ENCODE data around the gene RHOF. TPM values are rescaled to one million over a fixed set of nuclear protein-coding genes. Genes with fewer than 3 reads are reported as not detected.
"Not testable (repeated sequence)": the region's sequence is repeated elsewhere in the genome, so short reads cannot be mapped to it uniquely, and the experiment has no call there.

Gene RHOF
- total and polyA plus RNA-seq, 4 donors: 0.97 to 7.0 (median 3.5) TPM

GRCh38 chr12:121764808-121765207, 28.7 kb downstream of the RHOF start:
- no peak for TF ChIP-seq RXRA (IDR thresholded peaks at IDR 0.05)
- TF ChIP-seq ZBTB33 (IDR thresholded peaks at IDR 0.05): no peak
- TF ChIP-seq HNF4G (IDR thresholded peaks at IDR 0.05): no peak
- no peak for TF ChIP-seq REST (IDR thresholded peaks at IDR 0.05)
- TF ChIP-seq FOXA1 (IDR thresholded peaks at IDR 0.05): no peak
- no peak for TF ChIP-seq NR2F2 (IDR thresholded peaks at IDR 0.05)
- TF ChIP-seq SP1 (IDR thresholded peaks at IDR 0.05): no peak
- TF ChIP-seq MAX (IDR thresholded peaks at IDR 0.05): no peak
- TF ChIP-seq RAD21 (IDR thresholded peaks at IDR 0.05): no peak
- no peak for TF ChIP-seq FOXA2 (IDR thresholded peaks at IDR 0.05)
- no peak for TF ChIP-seq TAF1 (conservative IDR thresholded peaks at IDR 0.05)

GRCh38 chr12:121762269-121762668, 31.2 kb downstream of the RHOF start:
- Histone ChIP-seq H3K27ac (ENCODE audit: low read depth in 1 of 2, low read length in 2 of 2) (no peak overlapping the region), H3K9ac (ENCODE audit: low read depth in 1 of 2, low read length in 2 of 2) (no peak overlapping the region), H3K4me1 (ENCODE audit: control insufficient read depth in 4 of 4, insufficient read depth in 4 of 4, low read length in 3 of 4) (no peaks in the 10 kb centered on the region), H3K4me3 (ENCODE audit: low read depth in 1 of 3, low read length in 3 of 3) (no peak overlapping the region), H3K27me3 (ENCODE audit: control insufficient read depth in 4 of 4, insufficient read depth in 4 of 4, low read length in 3 of 4) (no peaks in the 10 kb centered on the region), H3K9me3 (ENCODE audit: control insufficient read depth in 4 of 4, low read length in 3 of 4) (no peaks in the 10 kb centered on the region), H3K36me3 (ENCODE audit: control insufficient read depth in 4 of 4, insufficient read depth in 3 of 4, low read depth in 1 of 4, low read length in 3 of 4) (no peaks in the 10 kb centered on the region)
- no peak for DNase-seq (ENCODE audit: low spot score)
- 90% methylated on average over 6 of the region's 6 CpGs for WGBS
- TF ChIP-seq JUND (IDR thresholded peaks at IDR 0.05) (no peak), SP1 (IDR thresholded peaks at IDR 0.05) (no peak), MAX (IDR thresholded peaks at IDR 0.05) (no peak), CTCF (IDR thresholded peaks at IDR 0.05; ENCODE audit: low read depth, low read length, missing input control) (no peak), ZBTB33 (IDR thresholded peaks at IDR 0.05) (no peak)

More at GRCh38 chr12:121764808-121765207, 28.7 kb downstream of the RHOF start:
- no peak for DNase-seq (ENCODE audit: low spot score)
- H3K27ac ChIP-seq (ENCODE audit: low read depth in 1 of 2, low read length in 2 of 2): no peak overlapping the region
- no peak overlapping the region for H3K9ac ChIP-seq (ENCODE audit: low read depth in 1 of 2, low read length in 2 of 2)
- peaks cover 0 to 2% (median 0%) of the 10 kb centered on the region in 4 donors for H3K4me1 ChIP-seq (ENCODE audit: control insufficient read depth in 4 of 4, insufficient read depth in 4 of 4, low read length in 3 of 4)
- no peaks in the 10 kb centered on the region for H3K36me3 ChIP-seq (ENCODE audit: control insufficient read depth in 4 of 4, insufficient read depth in 3 of 4, low read depth in 1 of 4, low read length in 3 of 4)
- H3K4me3 ChIP-seq (ENCODE audit: low read depth in 1 of 3, low read length in 3 of 3): no peak overlapping the region
- 98% methylated on average over 3 of the region's 3 CpGs for WGBS
- no peaks in the 10 kb centered on the region for H3K27me3 ChIP-seq (ENCODE audit: control insufficient read depth in 4 of 4, insufficient read depth in 4 of 4, low read length in 3 of 4)
- no peaks in the 10 kb centered on the region for H3K9me3 ChIP-seq (ENCODE audit: control insufficient read depth in 4 of 4, low read length in 3 of 4)

- not testable (repeated sequence) for H3K9ac ChIP-seq (ENCODE audit: low read depth in 1 of 2, low read length in 2 of 2); H3K36me3 ChIP-seq (ENCODE audit: control insufficient read depth in 4 of 4, insufficient read depth in 3 of 4, low read depth in 1 of 4, low read length in 3 of 4); H3K27ac ChIP-seq (ENCODE audit: low read depth in 1 of 2, low read length in 2 of 2); H3K4me3 ChIP-seq (ENCODE audit: low read depth in 1 of 3, low read length in 3 of 3); H3K27me3 ChIP-seq (ENCODE audit: control insufficient read depth in 4 of 4, insufficient read depth in 4 of 4, low read length in 3 of 4); H3K9me3 ChIP-seq (ENCODE audit: control insufficient read depth in 4 of 4, low read length in 3 of 4); DNase-seq (ENCODE audit: low spot score)
- H3K4me1 ChIP-seq (ENCODE audit: control insufficient read depth in 4 of 4, insufficient read depth in 4 of 4, low read length in 3 of 4): peaks cover 4 to 15% (median 11%) of the 10 kb centered on the region in 4 donors
- WGBS: 98% methylated on average over 22 of the region's 22 CpGs
These were observed 35.0 kb downstream of the RHOF start for GRCh38 chr12:121758536-121758935.
